Activated CD4-positive, alpha-beta T cell treated with anti-CD3 and anti-CD28 coated beads for 36 hours (primary cell): ENCODE data around the gene PFKL. TPM values are rescaled to one million over a fixed set of nuclear protein-coding genes. Genes with fewer than 3 reads are reported as not detected.

Source experiments
- ATAC-seq: fragments of 200-7000 bp; cut with Tn5 transposase; one replicate; pipeline ENCODE4 v1.10.0; 2021; ENCODE audit warnings: mild to moderate bottlenecking, moderate library complexity
- CTCF ChIA-PET: fragments of 350-600 bp; sonication (Branson Sonifier 250); formaldehyde crosslinking; loops from one replicate; lab custom pipeline; 2021; ENCODE audit warnings: antibody characterized with exemption; lab: Charles Lee
- POLR2A ChIA-PET: fragments of 350-600 bp; sonication (Branson Sonifier 250); formaldehyde crosslinking; loops from one replicate; lab custom pipeline; 2021; ENCODE audit warnings: antibody characterized with exemption, inconsistent platforms; lab: Charles Lee
- DNase-seq: peaks from one replicate; pipeline ENCODE4 v3.0.0-alpha.2; 2020
- H3K27ac Mint-ChIP-seq: one replicate; pipeline ENCODE4 v1.8.0; 2021; ENCODE audit warnings: mixed read lengths
- H3K27me3 Mint-ChIP-seq: one replicate; pipeline ENCODE4 v1.8.0; 2021; ENCODE audit warnings: mixed read lengths
- H3K36me3 Mint-ChIP-seq: one replicate; pipeline ENCODE4 v1.8.0; 2021; ENCODE audit warnings: low read depth, mixed read lengths
- H3K4me1 Mint-ChIP-seq: one replicate; pipeline ENCODE4 v1.8.0; 2021; ENCODE audit warnings: mixed read lengths
- H3K4me3 Mint-ChIP-seq: one replicate; pipeline ENCODE4 v1.8.0; 2021; ENCODE audit warnings: mild to moderate bottlenecking, moderate library complexity, mixed read lengths
- H3K9me3 Mint-ChIP-seq: one replicate; pipeline ENCODE4 v1.8.0; 2021; ENCODE audit warnings: low read depth, mixed read lengths
- intact Hi-C, 2 experiments: fragments of 100-400 bp; cut with DNase I in 1 of 2; cut with micrococcal nuclease in 1 of 2; formaldehyde crosslinking; loops; one replicate each; pipeline versions ENCODE4 v1.14.2 to v1.15.1; 2022 to 2024; cut with DNase I, micrococcal nuclease
- total RNA-seq, 2 experiments: library from RNA; stranded (reverse); gene quantifications; one replicate each; pipeline ENCODE4 v1.2.3, GENCODE V29; 2021

The PFKL gene
- total RNA-seq, 2 experiments from 2014 or later = 167 to 202 TPM

GRCh38 chr21:44263221-44263760 lies 36.6 kb upstream of the PFKL start:
- no peak overlapping the region for H3K27ac Mint-ChIP-seq
- H3K36me3 Mint-ChIP-seq = no peaks in the 10 kb centered on the region
- no peaks in the 10 kb centered on the region for H3K27me3 Mint-ChIP-seq
- DNase-seq (no peak), ATAC-seq (no peak)
- intact Hi-C loops = no loop called here
- no peak overlapping the region for H3K4me3 Mint-ChIP-seq
- ChIA-PET POLR2A (no interaction called here), CTCF (no interaction called here)
- H3K9me3 Mint-ChIP-seq = no peaks in the 10 kb centered on the region
- no peaks in the 10 kb centered on the region for H3K4me1 Mint-ChIP-seq

GRCh38 chr21:44263768-44264167 lies 36.1 kb upstream of the PFKL start:
- H3K36me3 Mint-ChIP-seq = no peaks in the 10 kb centered on the region
- no peaks in the 10 kb centered on the region for H3K9me3 Mint-ChIP-seq
- intact Hi-C loops = no loop called here
- DNase-seq (no peak), ATAC-seq (no peak)
- ChIA-PET POLR2A (no interaction called here), CTCF (no interaction called here)
- no peak overlapping the region for H3K27ac Mint-ChIP-seq
- H3K27me3 Mint-ChIP-seq = no peaks in the 10 kb centered on the region
- no peak overlapping the region for H3K4me3 Mint-ChIP-seq
- H3K4me1 Mint-ChIP-seq = no peaks in the 10 kb centered on the region

- no peak for ATAC-seq
- Mint-ChIP-seq H3K4me1 (no peaks in the 10 kb centered on the region), H3K9me3 (no peaks in the 10 kb centered on the region), H3K27me3 (no peaks in the 10 kb centered on the region), H3K36me3 (no peaks in the 10 kb centered on the region), H3K4me3 (no peak overlapping the region), H3K27ac (no peak overlapping the region)
- CTCF ChIA-PET = no interaction called here
- no peak for DNase-seq
- POLR2A ChIA-PET = no interaction called here
- intact Hi-C loops = no loop called here
Measured at GRCh38 chr21:44265734-44266270, 34.1 kb upstream of the PFKL start.

GRCh38 chr21:44267655-44268142 lies 32.2 kb upstream of the PFKL start:
- H3K27me3 Mint-ChIP-seq = no peaks in the 10 kb centered on the region
- H3K4me1 Mint-ChIP-seq = no peaks in the 10 kb centered on the region
- no peaks in the 10 kb centered on the region for H3K36me3 Mint-ChIP-seq
- no peak overlapping the region for H3K4me3 Mint-ChIP-seq
- ChIA-PET POLR2A (no interaction called here), CTCF (interaction anchor here (0.8 to 1.9 kb wide), 2 partner anchors 30 to 423 kb away, joined by 3 to 5 read pairs; no protein-coding TSS in a partner anchor)
- peak; percentile 52 for DNase-seq
- no peak overlapping the region for H3K27ac Mint-ChIP-seq
- H3K9me3 Mint-ChIP-seq = no peaks in the 10 kb centered on the region
- peak; percentile 71 for ATAC-seq
- intact Hi-C loops = no loop called here

- intact Hi-C loops = no loop called here
- Mint-ChIP-seq H3K27me3 (no peaks in the 10 kb centered on the region), H3K4me3 (no peak overlapping the region), H3K4me1 (no peaks in the 10 kb centered on the region), H3K9me3 (no peaks in the 10 kb centered on the region), H3K27ac (no peak overlapping the region), H3K36me3 (no peaks in the 10 kb centered on the region)
- ATAC-seq = no peak
- DNase-seq = no peak
- ChIA-PET POLR2A (interaction anchor here (0.6 kb wide), 1 partner anchor 12 kb away, joined by 3 read pairs; no protein-coding TSS in a partner anchor), CTCF (interaction anchor here (1.9 kb wide), 1 partner anchor 29 kb away, joined by 5 read pairs; no protein-coding TSS in a partner anchor)
Measured at GRCh38 chr21:44269090-44269489, 30.8 kb upstream of the PFKL start.

- Mint-ChIP-seq H3K4me3 (no peak overlapping the region), H3K36me3 (no peaks in the 10 kb centered on the region), H3K27ac (no peak overlapping the region), H3K9me3 (no peaks in the 10 kb centered on the region), H3K4me1 (no peaks in the 10 kb centered on the region), H3K27me3 (no peaks in the 10 kb centered on the region)
- DNase-seq = no peak
- no peak for ATAC-seq
- ChIA-PET CTCF (no interaction called here), POLR2A (no interaction called here)
- intact Hi-C loops = loop anchor here in 1 of 2 experiments (2.0 kb wide), 1 partner anchor 19 kb away; no protein-coding TSS in a partner anchor
Measured at GRCh38 chr21:44271558-44272283, 28.1 kb upstream of the PFKL start.

- H3K27me3 Mint-ChIP-seq = no peaks in the 10 kb centered on the region
- intact Hi-C loops = no loop called here
- POLR2A ChIA-PET = no interaction called here
Measured at GRCh38 chr21:44272284-44272858, 27.5 kb upstream of the PFKL start.

GRCh38 chr21:44273046-44273445 lies 26.8 kb upstream of the PFKL start:
- ATAC-seq = no peak
- Mint-ChIP-seq H3K27ac (no peak overlapping the region), H3K4me3 (no peak overlapping the region), H3K27me3 (no peaks in the 10 kb centered on the region), H3K9me3 (no peaks in the 10 kb centered on the region), H3K36me3 (no peaks in the 10 kb centered on the region), H3K4me1 (no peaks in the 10 kb centered on the region)
- DNase-seq = no peak
- CTCF ChIA-PET = interaction anchor here (0.8 kb wide), 1 partner anchor 176 kb away, joined by 3 read pairs; no protein-coding TSS in a partner anchor
- POLR2A ChIA-PET = no interaction called here
- intact Hi-C loops = no loop called here

More at GRCh38 chr21:44272284-44272858, 27.5 kb upstream of the PFKL start:
- H3K27ac Mint-ChIP-seq = no peak overlapping the region
- H3K4me1 Mint-ChIP-seq = no peaks in the 10 kb centered on the region
- H3K9me3 Mint-ChIP-seq = no peaks in the 10 kb centered on the region
- CTCF ChIA-PET = interaction anchor here (0.6 kb wide), 1 partner anchor 25 kb away, joined by 3 read pairs; no protein-coding TSS in a partner anchor
- DNase-seq = no peak
- H3K36me3 Mint-ChIP-seq = no peaks in the 10 kb centered on the region
- no peak for ATAC-seq
- H3K4me3 Mint-ChIP-seq = no peak overlapping the region

GRCh38 chr21:44275041-44275440 lies 24.8 kb upstream of the PFKL start:
- Mint-ChIP-seq H3K4me1 (no peaks in the 10 kb centered on the region), H3K27ac (no peak overlapping the region), H3K27me3 (no peaks in the 10 kb centered on the region), H3K4me3 (no peak overlapping the region), H3K36me3 (no peaks in the 10 kb centered on the region), H3K9me3 (no peaks in the 10 kb centered on the region)
- DNase-seq (no peak), ATAC-seq (no peak)
- ChIA-PET CTCF (no interaction called here), POLR2A (no interaction called here)
- intact Hi-C loops = loop anchor here in 1 of 2 experiments (2.0 kb wide), 1 partner anchor 16 kb away; no protein-coding TSS in a partner anchor

GRCh38 chr21:44279354-44280260 lies 20.2 kb upstream of the PFKL start:
- intact Hi-C loops = loop anchor here in 1 of 2 experiments (5.0 kb wide), 1 partner anchor 43 kb away; no protein-coding TSS in a partner anchor
- no peaks in the 10 kb centered on the region for H3K4me1 Mint-ChIP-seq
- H3K36me3 Mint-ChIP-seq = no peaks in the 10 kb centered on the region
- POLR2A ChIA-PET = interaction anchor here (0.6 kb wide), 1 partner anchor 523 kb away, joined by 3 read pairs; no protein-coding TSS in a partner anchor
- H3K27me3 Mint-ChIP-seq = no peaks in the 10 kb centered on the region
- no peak overlapping the region for H3K27ac Mint-ChIP-seq
- ATAC-seq = no peak
- no peak overlapping the region for H3K4me3 Mint-ChIP-seq
- no peaks in the 10 kb centered on the region for H3K9me3 Mint-ChIP-seq
- CTCF ChIA-PET = interaction anchor here (0.6 kb wide), 1 partner anchor 893 kb away, joined by 4 read pairs; no protein-coding TSS in a partner anchor
- DNase-seq = no peak
